ENCODE data around the gene ANKRD39.

GRCh38 chr2:96839293-96839874 is 18.4 kb downstream of the ANKRD39 start:
- TF ChIP-seq, protein P1, sequence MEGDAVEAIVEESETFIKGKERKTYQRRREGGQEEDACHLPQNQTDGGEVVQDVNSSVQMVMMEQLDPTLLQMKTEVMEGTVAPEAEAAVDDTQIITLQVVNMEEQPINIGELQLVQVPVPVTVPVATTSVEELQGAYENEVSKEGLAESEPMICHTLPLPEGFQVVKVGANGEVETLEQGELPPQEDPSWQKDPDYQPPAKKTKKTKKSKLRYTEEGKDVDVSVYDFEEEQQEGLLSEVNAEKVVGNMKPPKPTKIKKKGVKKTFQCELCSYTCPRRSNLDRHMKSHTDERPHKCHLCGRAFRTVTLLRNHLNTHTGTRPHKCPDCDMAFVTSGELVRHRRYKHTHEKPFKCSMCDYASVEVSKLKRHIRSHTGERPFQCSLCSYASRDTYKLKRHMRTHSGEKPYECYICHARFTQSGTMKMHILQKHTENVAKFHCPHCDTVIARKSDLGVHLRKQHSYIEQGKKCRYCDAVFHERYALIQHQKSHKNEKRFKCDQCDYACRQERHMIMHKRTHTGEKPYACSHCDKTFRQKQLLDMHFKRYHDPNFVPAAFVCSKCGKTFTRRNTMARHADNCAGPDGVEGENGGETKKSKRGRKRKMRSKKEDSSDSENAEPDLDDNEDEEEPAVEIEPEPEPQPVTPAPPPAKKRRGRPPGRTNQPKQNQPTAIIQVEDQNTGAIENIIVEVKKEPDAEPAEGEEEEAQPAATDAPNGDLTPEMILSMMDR (IDR thresholded peaks at IDR 0.05): no peak
- TF ChIP-seq EZH2 (IDR thresholded peaks at IDR 0.05; ENCODE audit: borderline replicate concordance, insufficient read depth, low read depth, low read length, poor library complexity, severe bottlenecking): no peak

All from B cell (primary cell).